Measurements from ENCODE around the gene LUC7L3. TPM values are rescaled to one million over a fixed set of nuclear protein-coding genes. Genes with fewer than 3 reads are reported as not detected.
"Not testable (repeated sequence)": the region's sequence is repeated elsewhere in the genome, so short reads cannot be mapped to it uniquely, and the experiment has no call there.

The LUC7L3 gene
- total RNA-seq, 1 experiment from 2014 or later, result 45.4 TPM

DNA sequence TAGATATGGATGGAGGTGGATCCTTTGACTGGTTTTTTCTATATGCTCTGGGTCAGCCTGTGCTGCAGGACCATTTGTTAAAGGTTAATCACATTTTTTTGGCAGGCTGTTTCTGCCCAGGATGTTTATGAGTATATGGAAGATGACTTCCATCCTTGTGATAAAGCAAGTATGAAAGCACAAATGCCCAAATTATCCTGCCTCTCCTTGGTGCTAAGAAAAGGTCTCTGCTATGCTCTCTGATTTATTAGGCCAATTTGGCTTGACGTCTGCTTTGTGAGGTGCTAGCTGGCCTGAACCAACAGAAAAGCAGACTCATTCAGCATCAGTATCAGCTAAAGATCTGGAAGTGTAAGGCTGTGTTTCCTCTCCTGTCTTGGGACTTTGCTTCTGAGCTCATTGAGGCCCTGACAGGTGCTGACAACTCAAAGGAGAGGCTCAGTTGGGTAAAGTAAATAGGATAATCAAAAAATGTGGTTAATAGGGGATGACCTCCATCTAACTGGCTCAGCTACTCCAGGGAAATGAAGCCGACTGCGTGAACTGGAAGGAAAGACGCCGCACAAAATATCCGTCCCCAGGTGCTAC is 26.9 kb upstream of the LUC7L3 start:
- H3K27me3 ChIP-seq (ENCODE audit: control insufficient read depth, insufficient read depth, low read length), result no peaks in the 10 kb centered on the region
- peaks cover 25% of the 10 kb centered on the region for H3K36me3 ChIP-seq (replicated peaks; ENCODE audit: control insufficient read depth, insufficient read depth, low read length)

DNA sequence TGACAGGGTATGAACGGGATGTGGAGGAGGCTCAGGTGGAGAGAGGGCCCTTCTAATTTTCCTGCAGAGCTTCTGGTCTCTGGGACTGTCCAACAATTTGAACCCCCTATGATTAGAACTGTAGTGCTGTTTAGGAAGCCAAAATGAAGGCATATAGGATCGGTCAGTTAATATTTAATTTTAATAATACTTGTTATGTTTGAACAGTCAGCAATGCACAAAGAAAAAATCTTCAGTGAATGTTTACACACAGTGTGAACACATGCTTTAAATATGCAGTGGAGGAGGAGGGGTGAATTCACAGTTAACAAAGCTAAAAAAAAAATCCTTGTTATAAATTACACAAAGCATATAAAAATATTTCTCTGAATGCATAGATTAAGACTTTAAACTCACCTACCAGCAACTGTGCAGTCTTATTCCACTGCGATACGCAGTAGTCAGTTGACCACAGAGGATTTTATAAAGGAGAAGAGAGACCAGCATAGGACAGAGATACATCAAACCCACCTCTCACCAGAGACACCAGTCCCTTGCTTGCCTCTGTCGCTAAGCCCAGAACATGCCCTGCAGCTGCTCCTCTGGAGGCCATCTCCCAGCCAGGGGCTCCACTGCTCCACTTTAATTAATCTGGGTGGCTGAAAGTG is 26.2 kb upstream of the LUC7L3 start:
- Histone ChIP-seq H3K27me3 (ENCODE audit: control insufficient read depth, insufficient read depth, low read length) (no peaks in the 10 kb centered on the region), H3K36me3 (replicated peaks; ENCODE audit: control insufficient read depth, insufficient read depth, low read length) (peaks cover 29% of the 10 kb centered on the region), H3K4me3 (ENCODE audit: insufficient read depth, low read depth, low read length) (no peak overlapping the region)
- no peak for DNase-seq

More for the DNA sequence above, 26.9 kb upstream of the LUC7L3 start:
- no peak for DNase-seq
- H3K4me3 ChIP-seq (ENCODE audit: insufficient read depth, low read depth, low read length), result no peak overlapping the region

DNA sequence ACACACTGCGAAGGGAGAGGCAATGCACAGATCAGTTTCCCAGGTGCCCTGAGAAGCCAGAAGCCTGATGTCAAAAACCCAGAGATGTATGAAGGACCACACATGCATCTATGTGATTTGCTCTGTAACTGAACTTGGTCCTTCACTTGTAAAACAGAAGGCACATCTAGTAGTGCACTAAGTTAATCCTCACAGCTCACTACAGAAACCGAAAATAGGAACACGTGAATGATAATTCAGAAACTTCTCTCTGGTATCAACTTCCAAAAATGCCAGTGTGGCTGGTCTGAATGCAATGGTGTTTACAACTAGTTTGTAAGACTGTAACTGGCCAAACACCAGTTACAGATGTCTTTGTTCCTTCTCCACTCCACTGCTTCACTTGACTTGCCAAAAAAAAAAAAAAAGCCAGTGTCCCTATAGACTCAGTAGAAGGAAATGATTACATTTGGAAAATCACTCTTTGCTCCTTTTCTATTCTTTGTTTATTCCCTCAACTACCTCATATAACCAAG is 23.0 kb upstream of the LUC7L3 start:
- Histone ChIP-seq H3K4me3 (ENCODE audit: insufficient read depth, low read depth, low read length) (no peak overlapping the region), H3K27me3 (ENCODE audit: control insufficient read depth, insufficient read depth, low read length) (no peaks in the 10 kb centered on the region), H3K36me3 (replicated peaks; ENCODE audit: control insufficient read depth, insufficient read depth, low read length) (peaks cover 37% of the 10 kb centered on the region)
- no peak for DNase-seq

DNA sequence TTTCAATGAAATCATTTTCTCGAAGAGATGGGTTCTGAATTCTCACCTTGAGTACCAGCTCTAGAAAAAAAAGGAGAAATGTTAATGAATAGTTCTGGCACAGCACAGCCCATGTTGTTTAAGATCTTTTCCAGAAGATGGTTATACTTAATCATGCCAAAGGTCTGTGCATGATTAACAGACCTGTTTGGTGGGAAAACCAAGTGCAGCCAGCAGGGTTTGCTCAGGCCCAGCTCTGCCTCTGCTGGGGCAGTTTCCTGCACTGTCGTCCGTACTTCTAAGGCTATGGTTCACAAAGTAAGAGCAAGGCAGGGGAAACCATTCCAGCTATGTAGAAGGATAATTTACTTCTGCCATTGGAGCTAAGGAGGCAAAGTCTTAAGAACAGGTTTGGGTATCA is 22.3 kb upstream of the LUC7L3 start:
- no peaks in the 10 kb centered on the region for H3K27me3 ChIP-seq (ENCODE audit: control insufficient read depth, insufficient read depth, low read length)
- H3K36me3 ChIP-seq (replicated peaks; ENCODE audit: control insufficient read depth, insufficient read depth, low read length), result peaks cover 37% of the 10 kb centered on the region
- no peak for DNase-seq
- H3K4me3 ChIP-seq (ENCODE audit: insufficient read depth, low read depth, low read length), result no peak overlapping the region

DNA sequence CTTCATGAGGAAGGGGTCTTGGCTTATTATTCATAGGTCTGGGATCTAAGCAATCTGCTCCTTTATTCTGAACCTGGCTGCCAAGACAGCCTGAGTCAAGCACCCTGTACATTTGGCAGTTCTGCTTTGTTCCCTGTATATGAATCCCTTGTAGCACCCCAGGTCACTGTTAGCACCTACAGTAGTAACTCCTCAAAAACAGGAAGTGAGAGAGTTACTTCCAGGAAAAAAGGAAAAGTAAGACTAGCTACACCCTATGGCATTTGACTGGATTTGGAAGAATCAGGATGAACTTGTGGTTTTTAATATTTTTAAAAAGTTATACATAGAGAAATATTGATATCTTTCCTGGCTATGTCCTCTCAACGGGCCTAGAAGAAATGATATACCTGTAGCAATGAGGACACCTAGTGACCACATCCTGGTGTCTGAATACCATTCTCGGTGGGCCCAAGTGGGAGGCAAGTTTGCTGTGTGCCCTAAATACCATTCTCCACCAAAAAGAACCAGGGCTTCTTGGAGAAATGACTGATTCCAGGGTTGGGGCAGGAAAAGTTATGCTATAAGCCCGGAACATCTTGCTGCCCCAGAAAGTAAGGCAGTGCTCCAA is 21.6 kb upstream of the LUC7L3 start:
- peaks cover 37% of the 10 kb centered on the region for H3K36me3 ChIP-seq (replicated peaks; ENCODE audit: control insufficient read depth, insufficient read depth, low read length)
- no peaks in the 10 kb centered on the region for H3K27me3 ChIP-seq (ENCODE audit: control insufficient read depth, insufficient read depth, low read length)
- no peak for DNase-seq
- H3K4me3 ChIP-seq (ENCODE audit: insufficient read depth, low read depth, low read length), result no peak overlapping the region

DNA sequence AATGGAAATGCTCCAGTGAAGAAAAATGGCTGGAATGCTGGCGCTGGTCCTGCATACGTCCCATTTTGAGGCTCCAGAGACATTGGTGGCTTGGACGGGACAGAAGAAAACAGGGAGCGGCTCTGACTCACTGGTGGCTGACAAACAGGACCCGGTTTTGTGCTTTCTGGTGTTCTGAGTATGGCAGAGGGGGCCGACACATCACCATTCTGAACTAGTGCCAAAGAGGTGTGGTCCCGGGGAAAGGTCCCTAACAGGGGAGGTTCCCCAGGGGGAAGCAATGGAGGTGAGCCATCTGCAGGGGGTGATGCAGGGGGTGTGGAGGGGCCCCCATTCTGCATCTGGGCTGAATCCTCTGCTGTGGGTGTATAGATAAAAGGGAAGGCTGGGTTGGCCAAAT is 20.0 kb upstream of the LUC7L3 start:
- H3K27me3 ChIP-seq (ENCODE audit: control insufficient read depth, insufficient read depth, low read length), result no peaks in the 10 kb centered on the region
- no peak for DNase-seq
- H3K4me3 ChIP-seq (ENCODE audit: insufficient read depth, low read depth, low read length), result no peak overlapping the region
- peaks cover 33% of the 10 kb centered on the region for H3K36me3 ChIP-seq (replicated peaks; ENCODE audit: control insufficient read depth, insufficient read depth, low read length)

DNA sequence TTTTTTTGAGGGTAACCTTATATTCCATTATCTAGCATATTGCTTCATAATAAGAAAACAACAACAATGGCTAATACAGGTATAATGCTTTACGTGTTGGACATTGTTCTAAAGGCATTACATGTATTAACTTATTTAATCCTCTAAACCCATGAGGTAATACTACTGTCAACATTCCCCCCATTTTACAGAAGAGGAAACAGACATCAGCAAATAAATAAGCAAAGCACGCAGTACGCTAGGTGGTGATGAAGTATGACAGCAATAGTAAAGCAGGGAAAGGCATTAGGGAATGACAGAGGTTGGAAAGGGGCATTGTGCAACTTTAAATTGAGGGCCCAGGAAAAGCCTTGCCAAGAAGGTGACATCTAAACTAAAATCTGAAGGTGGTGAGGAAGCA is 16.2 kb upstream of the LUC7L3 start:
- no peak for DNase-seq
- H3K36me3 ChIP-seq (replicated peaks; ENCODE audit: control insufficient read depth, insufficient read depth, low read length), result peaks cover 11% of the 10 kb centered on the region
- H3K27me3 ChIP-seq (ENCODE audit: control insufficient read depth, insufficient read depth, low read length), result no peaks in the 10 kb centered on the region
- no peak overlapping the region for H3K4me3 ChIP-seq (ENCODE audit: insufficient read depth, low read depth, low read length)

DNA sequence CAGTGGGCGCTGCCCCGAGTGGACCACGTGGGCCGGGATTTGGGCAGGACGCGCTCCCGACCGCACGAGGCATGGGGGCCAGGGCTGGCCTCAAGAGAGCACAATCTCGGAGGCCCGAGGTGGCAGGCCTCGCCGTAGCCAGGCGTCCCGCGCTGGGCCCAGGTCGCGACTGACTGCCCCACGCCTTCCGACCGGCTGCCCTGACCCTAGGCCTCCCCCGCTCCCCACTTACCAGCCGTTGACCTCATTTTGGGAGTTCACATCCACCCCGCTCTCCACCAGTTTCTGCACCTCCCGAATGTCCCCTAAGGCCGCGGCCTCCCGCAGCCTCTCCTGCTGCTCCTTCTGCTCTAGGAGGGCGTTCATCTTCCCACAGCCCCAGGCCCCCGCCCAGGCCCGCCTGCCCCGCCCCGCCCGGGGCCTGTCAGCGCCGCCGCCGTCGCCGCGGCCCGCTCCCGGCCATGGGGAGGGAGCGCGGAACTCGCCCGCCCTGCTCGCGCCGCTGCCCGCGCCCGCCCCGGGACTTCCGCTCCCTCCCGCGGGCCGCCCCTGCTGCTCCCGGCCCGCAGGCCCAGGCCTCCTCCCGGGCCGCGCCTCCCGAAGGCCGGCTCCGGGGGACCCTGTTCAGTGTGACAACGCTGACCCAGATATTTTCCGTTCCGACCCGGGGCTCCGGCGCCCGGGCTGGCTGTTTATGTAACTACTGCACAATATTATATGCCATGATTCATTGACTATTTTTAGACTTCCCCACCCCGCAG is 11.9 kb upstream of the LUC7L3 start, which contains the start of gene ANKRD40:
TSS of gene ANKRD40 (minus strand) at position 626 of the 761 bp plus-strand sequence. CDS start at position 366, 260 bp downstream.
- H3K4me3 ChIP-seq (ENCODE audit: insufficient read depth, low read depth, low read length), result peak within 1 kb of the TSS; percentile 85
- peak; percentile 93 for DNase-seq
- no peaks in the 10 kb centered on the region for H3K27me3 ChIP-seq (ENCODE audit: control insufficient read depth, insufficient read depth, low read length)
- H3K36me3 ChIP-seq (replicated peaks; ENCODE audit: control insufficient read depth, insufficient read depth, low read length), result peaks cover 3% of the 10 kb centered on the region; the same call in 1 of the 2 replicates

DNA sequence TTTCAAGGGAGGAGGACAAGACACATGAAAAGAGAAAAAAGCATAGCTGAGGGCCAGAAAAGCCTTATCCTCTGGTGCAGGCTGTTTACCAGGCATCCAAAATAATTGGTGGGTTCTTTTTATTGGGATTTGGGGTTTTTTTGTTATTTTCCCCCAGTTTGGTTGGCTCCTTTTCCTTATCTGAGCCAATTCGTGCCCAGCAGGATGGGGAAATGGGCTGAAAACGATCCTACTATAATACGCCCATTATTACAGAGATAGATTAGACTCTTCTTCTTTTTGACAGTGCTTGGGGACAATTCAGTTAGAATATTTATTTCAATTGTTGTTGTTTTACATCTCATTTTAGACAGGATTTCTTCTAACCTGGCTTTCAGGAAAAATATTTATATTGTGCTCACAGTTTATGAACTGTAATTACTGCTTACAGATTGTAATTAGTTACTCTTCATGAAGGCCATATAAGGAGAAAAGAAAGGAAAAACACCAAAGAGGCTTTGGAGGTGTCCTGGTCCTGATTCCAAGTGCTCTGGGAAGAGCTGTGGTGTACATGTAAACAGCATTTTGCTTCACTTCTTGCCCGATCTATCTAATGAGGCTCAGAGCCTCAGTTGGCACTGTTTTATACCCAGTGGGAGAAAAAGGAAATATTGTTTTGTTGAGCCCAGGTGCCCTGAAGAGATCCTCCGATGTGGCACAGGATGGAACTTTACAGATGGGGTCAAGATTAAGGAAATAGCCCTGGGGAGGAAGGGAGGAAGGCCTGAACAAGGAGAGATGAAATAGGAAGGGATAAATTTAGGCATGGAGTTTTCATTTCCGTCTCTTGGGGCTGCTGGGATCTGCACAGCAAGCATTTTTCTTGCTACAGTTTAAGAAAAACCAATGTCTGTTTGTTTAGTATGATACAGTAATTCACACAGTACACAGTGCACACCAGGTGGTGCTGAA is 11.1 kb upstream of the LUC7L3 start:
- Histone ChIP-seq H3K36me3 (replicated peaks; ENCODE audit: control insufficient read depth, insufficient read depth, low read length) (peaks cover 3% of the 10 kb centered on the region; the same call in 1 of the 2 replicates), H3K4me3 (ENCODE audit: insufficient read depth, low read depth, low read length) (peak overlapping the region; percentile 85), H3K27me3 (ENCODE audit: control insufficient read depth, insufficient read depth, low read length) (no peaks in the 10 kb centered on the region)
- DNase-seq, result no peak

DNA sequence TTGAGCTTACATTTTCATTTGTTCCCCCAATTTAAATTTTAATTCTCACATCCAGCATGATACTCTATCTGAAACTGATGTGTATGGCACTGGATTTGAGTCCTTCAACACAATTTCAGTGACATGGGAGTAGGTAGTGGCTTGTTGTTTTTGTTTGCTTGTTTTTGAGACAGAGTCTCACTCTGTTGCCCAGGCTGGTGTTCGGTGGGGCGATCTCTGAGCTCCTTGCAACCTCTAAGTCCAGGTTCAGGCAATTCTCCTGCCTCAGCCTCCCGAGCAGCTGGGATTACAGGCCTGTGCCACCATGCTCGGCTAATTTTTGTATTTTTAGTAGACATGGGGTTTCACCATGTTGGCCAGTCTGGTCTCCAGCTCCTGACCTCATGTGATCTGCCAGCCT is 10.3 kb upstream of the LUC7L3 start:
- H3K36me3 ChIP-seq (replicated peaks; ENCODE audit: control insufficient read depth, insufficient read depth, low read length); H3K27me3 ChIP-seq (ENCODE audit: control insufficient read depth, insufficient read depth, low read length); H3K4me3 ChIP-seq (ENCODE audit: insufficient read depth, low read depth, low read length); DNase-seq: not testable (repeated sequence)

DNA sequence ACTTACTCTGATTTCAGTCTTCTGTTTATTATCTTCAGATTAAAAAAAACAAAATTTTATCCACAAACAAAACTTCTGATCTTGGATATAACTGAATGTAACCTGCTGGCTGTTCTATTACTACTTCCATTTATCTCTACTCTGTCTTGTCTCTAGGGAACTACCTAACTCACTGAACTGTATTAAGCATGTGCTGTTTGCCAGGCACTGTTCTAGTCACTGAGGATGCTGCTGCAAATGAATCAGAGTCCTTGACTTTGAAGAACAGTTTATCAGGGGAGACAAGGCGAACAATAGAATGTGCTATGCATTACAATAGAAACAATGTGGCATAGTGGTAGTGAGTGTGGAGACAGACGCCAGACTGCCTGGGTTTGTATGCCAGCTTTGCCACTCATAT is 9.4 kb upstream of the LUC7L3 start:
- no peak overlapping the region for H3K4me3 ChIP-seq (ENCODE audit: insufficient read depth, low read depth, low read length)
- DNase-seq, result no peak
- peaks cover 1% of the 10 kb centered on the region; the same call in 1 of the 2 replicates for H3K36me3 ChIP-seq (replicated peaks; ENCODE audit: control insufficient read depth, insufficient read depth, low read length)
- H3K27me3 ChIP-seq (ENCODE audit: control insufficient read depth, insufficient read depth, low read length), result no peaks in the 10 kb centered on the region

DNA sequence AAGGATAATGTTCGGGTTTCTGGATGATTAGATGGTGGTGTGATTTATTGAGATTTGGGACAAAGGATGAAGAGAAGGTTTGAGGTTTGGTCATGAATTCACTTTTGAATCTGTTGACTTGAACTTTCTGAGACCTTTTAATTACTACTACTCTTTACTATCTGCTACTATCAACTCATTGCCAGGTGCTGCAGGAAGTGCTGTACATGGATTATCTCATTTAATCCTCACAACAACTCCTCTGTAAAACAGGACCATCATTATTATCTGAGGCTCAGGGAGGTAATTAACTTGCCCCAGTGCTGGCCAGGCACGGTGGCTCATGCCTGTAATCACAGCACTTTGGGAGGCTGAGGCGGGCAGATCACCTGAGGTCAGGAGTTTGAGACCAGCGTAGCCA is 8.8 kb upstream of the LUC7L3 start:
- H3K4me3 ChIP-seq (ENCODE audit: insufficient read depth, low read depth, low read length), result no peak overlapping the region
- H3K36me3 ChIP-seq (replicated peaks; ENCODE audit: control insufficient read depth, insufficient read depth, low read length), result no peaks in the 10 kb centered on the region; the same call in 1 of the 2 replicates
- no peak for DNase-seq
- no peaks in the 10 kb centered on the region for H3K27me3 ChIP-seq (ENCODE audit: control insufficient read depth, insufficient read depth, low read length)

DNA sequence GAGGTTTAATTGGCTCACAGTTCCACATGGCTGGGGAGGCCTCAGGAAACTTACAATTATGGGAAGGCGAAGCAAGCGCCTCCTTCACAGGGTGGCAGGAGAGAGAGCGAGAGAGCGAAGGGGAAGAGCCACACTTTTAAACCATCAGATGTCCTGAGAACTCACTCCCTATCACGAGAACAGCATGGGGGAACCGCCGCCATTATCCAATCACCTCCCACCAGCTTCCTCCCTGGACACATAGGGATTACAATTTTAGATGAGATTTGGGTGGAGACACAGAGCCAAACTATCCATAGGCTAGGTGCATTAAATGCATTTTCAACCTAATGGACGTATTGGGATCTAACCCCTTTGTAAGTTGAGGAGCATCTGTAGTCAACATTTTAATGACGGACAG is 6.8 kb upstream of the LUC7L3 start:
- Histone ChIP-seq H3K36me3 (replicated peaks; ENCODE audit: control insufficient read depth, insufficient read depth, low read length) (no peaks in the 10 kb centered on the region), H3K4me3 (ENCODE audit: insufficient read depth, low read depth, low read length) (no peak overlapping the region), H3K27me3 (ENCODE audit: control insufficient read depth, insufficient read depth, low read length) (no peaks in the 10 kb centered on the region)
- no peak for DNase-seq

DNA sequence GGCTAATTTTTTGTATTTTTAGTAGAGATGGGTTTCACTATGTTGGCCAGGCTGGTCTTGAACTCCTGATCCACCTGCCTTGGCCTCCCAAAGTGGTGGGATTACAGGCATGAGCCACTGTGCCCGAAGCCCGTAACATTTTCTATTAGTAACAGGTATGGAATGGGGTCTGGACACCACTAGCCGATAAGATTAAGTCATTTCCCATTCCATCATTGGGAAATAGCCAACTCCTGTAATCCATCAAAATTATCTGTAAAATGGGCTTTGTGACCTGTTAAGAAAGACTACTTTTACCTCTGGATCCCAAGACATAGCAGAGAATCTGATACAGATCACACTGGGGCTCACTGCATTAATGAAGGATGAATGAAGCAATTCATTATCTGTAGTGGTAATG is 3.9 kb upstream of the LUC7L3 start:
- no peak overlapping the region for H3K4me3 ChIP-seq (ENCODE audit: insufficient read depth, low read depth, low read length)
- DNase-seq, result no peak
- H3K36me3 ChIP-seq (replicated peaks; ENCODE audit: control insufficient read depth, insufficient read depth, low read length), result no peaks in the 10 kb centered on the region
- H3K27me3 ChIP-seq (ENCODE audit: control insufficient read depth, insufficient read depth, low read length), result no peaks in the 10 kb centered on the region
